Endothelial cell (in vitro differentiated cells): ENCODE results near the gene ZNF823. TPM values are rescaled to one million over a fixed set of nuclear protein-coding genes. Genes with fewer than 3 reads are reported as not detected.
A peak's percentile ranks its signal among the peaks of the same experiment; 100 is the strongest.

Source experiments
- DNase-seq: peaks from one replicate; pipeline ENCODE4 v3.0.0; 2021; ENCODE audit warnings: low spot score
- H3K27ac Mint-ChIP-seq: one replicate; pipeline ENCODE4 v1.8.0; 2021; ENCODE audit warnings: mixed read lengths, inconsistent platforms; ENCODE audit not compliant: unreplicated experiment
- H3K27me3 Mint-ChIP-seq: one replicate; pipeline ENCODE4 v1.8.0; 2021; ENCODE audit warnings: mild to moderate bottlenecking, moderate library complexity, mixed read lengths, inconsistent platforms; ENCODE audit not compliant: unreplicated experiment
- H3K36me3 Mint-ChIP-seq: one replicate; pipeline ENCODE4 v1.8.0; 2021; ENCODE audit warnings: mild to moderate bottlenecking, low read depth, mixed read lengths, inconsistent platforms; ENCODE audit not compliant: unreplicated experiment
- H3K4me1 Mint-ChIP-seq: one replicate; pipeline ENCODE4 v1.8.0; 2021; ENCODE audit warnings: mild to moderate bottlenecking, mixed read lengths, inconsistent platforms; ENCODE audit not compliant: unreplicated experiment
- H3K4me3 Mint-ChIP-seq: one replicate; pipeline ENCODE4 v1.8.0; 2021; ENCODE audit warnings: mild to moderate bottlenecking, mixed read lengths, inconsistent platforms; ENCODE audit not compliant: unreplicated experiment
- H3K9me3 Mint-ChIP-seq: one replicate; pipeline ENCODE4 v1.8.0; 2021; ENCODE audit warnings: mixed read lengths, inconsistent platforms; ENCODE audit not compliant: unreplicated experiment
- total RNA-seq: library from RNA; stranded (reverse); fragmentation: NEBNext Ultra II Directional; extraction: Animal tissue kit (Norgen Biotek cat#: 25700); gene quantifications from one replicate; pipeline ENCODE4 v1.2.1, GENCODE V29; 2021; ENCODE audit not compliant: unreplicated experiment
- TF ChIP-seq, protein P1 (sequence below): fragments of 200-600 bp; sonication (generic); IDR thresholded peaks from one replicate; pipeline ENCODE4 v1.5.0; 2021; ENCODE audit warnings: antibody characterized with exemption; ENCODE audit not compliant: unreplicated experiment

ZNF823 gene
- total RNA-seq, 1 donor from 2014 or later = 6.7 TPM

- no peak for DNase-seq
- Mint-ChIP-seq H3K27me3 (peaks cover 3% of the 10 kb centered on the region), H3K36me3 (peaks cover 63% of the 10 kb centered on the region), H3K9me3 (peaks cover 41% of the 10 kb centered on the region), H3K4me3 (peak overlapping the region; percentile 82), H3K4me1 (no peaks in the 10 kb centered on the region), H3K27ac (no peak overlapping the region)
- TF ChIP-seq, protein P1, sequence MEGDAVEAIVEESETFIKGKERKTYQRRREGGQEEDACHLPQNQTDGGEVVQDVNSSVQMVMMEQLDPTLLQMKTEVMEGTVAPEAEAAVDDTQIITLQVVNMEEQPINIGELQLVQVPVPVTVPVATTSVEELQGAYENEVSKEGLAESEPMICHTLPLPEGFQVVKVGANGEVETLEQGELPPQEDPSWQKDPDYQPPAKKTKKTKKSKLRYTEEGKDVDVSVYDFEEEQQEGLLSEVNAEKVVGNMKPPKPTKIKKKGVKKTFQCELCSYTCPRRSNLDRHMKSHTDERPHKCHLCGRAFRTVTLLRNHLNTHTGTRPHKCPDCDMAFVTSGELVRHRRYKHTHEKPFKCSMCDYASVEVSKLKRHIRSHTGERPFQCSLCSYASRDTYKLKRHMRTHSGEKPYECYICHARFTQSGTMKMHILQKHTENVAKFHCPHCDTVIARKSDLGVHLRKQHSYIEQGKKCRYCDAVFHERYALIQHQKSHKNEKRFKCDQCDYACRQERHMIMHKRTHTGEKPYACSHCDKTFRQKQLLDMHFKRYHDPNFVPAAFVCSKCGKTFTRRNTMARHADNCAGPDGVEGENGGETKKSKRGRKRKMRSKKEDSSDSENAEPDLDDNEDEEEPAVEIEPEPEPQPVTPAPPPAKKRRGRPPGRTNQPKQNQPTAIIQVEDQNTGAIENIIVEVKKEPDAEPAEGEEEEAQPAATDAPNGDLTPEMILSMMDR = no peak
These were observed 17.1 kb downstream of the ZNF823 start for GRCh38 chr19:11721681-11722080.

GRCh38 chr19:11710313-11710712 is 28.4 kb downstream of the ZNF823 start:
- Mint-ChIP-seq H3K27ac (no peak overlapping the region), H3K9me3 (peaks cover 15% of the 10 kb centered on the region), H3K4me1 (no peaks in the 10 kb centered on the region), H3K27me3 (no peaks in the 10 kb centered on the region), H3K36me3 (peaks cover 14% of the 10 kb centered on the region), H3K4me3 (no peak overlapping the region)
- no peak for DNase-seq
- TF ChIP-seq, protein P1 = no peak

DNA sequence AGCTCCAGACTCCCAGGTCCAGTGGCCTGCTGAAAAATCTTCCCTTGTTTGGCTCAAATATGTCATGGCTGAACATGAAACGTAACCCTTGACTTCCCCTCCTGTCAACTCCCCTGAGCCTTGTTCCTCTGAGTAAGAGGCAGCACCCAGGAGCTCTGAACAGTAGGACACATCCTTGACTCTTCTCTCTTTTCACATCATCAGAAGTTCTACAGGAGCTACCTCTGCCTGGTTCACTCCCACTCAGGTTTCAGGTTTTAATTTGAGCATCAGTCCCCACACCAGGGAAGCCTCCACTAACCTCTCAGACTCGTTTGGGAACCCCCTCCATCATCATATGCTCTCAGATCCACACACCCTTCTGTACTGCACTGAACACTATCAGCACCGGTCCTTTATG is 30.3 kb downstream of the ZNF823 start:
- Mint-ChIP-seq H3K27ac (no peak overlapping the region), H3K27me3 (no peaks in the 10 kb centered on the region), H3K4me1 (no peaks in the 10 kb centered on the region), H3K4me3 (peak overlapping the region; percentile 0), H3K9me3 (peaks cover 15% of the 10 kb centered on the region), H3K36me3 (peaks cover 8% of the 10 kb centered on the region)
- TF ChIP-seq, protein P1 = no peak
- DNase-seq = no peak

DNA sequence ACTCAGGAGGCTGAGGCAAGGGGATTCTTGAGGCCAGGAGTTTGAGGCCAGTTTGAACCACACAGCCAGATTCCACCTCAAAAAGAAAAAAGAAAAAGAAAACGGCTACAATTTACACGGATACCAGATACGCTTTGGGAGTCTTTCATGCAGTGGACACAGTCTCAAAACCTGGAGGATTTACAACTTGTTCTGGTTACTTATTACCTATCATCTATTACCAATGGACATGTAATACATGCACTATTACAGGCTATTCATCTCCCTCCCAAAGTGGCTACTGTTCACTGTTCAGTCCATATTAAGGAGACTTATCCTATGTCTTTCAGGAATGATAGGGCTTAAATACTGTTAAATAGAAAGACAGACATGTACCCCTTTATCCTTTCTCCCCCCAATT is 33.3 kb downstream of the ZNF823 start:
- Mint-ChIP-seq H3K4me3 (no peak overlapping the region), H3K9me3 (peaks cover 15% of the 10 kb centered on the region), H3K27me3 (no peaks in the 10 kb centered on the region), H3K4me1 (no peaks in the 10 kb centered on the region), H3K36me3 (peaks cover 5% of the 10 kb centered on the region), H3K27ac (no peak overlapping the region)
- TF ChIP-seq, protein P1 = no peak
- no peak for DNase-seq

DNA sequence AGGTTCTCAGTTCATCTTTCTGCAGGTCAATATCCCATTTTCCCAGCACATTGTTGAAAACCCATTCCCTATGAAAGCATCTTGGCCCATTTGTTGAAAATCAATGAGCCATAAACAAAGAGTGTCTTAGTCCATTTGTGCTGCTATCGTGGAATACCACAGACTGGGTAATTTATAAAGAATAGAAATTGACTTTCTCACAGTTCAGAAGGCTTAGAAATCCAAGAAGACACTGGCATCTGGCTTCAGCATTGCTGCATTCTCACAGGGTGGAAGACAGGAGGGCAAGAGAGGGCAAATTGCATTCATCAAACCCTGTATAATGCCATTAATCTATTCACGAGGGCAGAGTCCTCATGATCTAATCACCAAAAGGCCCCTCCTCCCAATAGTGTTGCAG is 34.1 kb downstream of the ZNF823 start:
- DNase-seq = no peak
- Mint-ChIP-seq H3K4me3 (no peak overlapping the region), H3K27me3 (no peaks in the 10 kb centered on the region), H3K4me1 (no peaks in the 10 kb centered on the region), H3K36me3 (no peaks in the 10 kb centered on the region), H3K9me3 (peaks cover 15% of the 10 kb centered on the region), H3K27ac (no peak overlapping the region)
- TF ChIP-seq, protein P1 = no peak
